H9 (cell line): ENCODE results near the gene GAPT. TPM values are rescaled to one million over a fixed set of nuclear protein-coding genes. Genes with fewer than 3 reads are reported as not detected.

ENCODE experiments used
- DNase-seq: peaks from one replicate; pipeline ENCODE4 v3.0.0-alpha.2; 2017
- H2AFZ ChIP-seq: one replicate; pipeline ENCODE4 v1.6.1; 2013; ENCODE audit warnings: mild to moderate bottlenecking, low read length, control low read depth, moderate library complexity
- H2AK5ac ChIP-seq: 2 replicates; pipeline ENCODE4 v1.6.1; 2013; ENCODE audit warnings: low read length, control low read depth, mixed read lengths; ENCODE audit not compliant: insufficient read length
- H2BK120ac ChIP-seq: one replicate; pipeline ENCODE4 v1.6.1; 2013; ENCODE audit warnings: low read depth, mild to moderate bottlenecking, low read length, control low read depth, inconsistent platforms; ENCODE audit not compliant: poor library complexity, severe bottlenecking
- H2BK12ac ChIP-seq: 2 replicates; pipeline ENCODE4 v1.6.1; 2013; ENCODE audit warnings: low read length, control low read depth, mixed read lengths, low read depth; ENCODE audit not compliant: insufficient read length
- H2BK15ac ChIP-seq: 2 replicates; pipeline ENCODE4 v1.6.1; 2013; ENCODE audit warnings: low read depth, low read length, control low read depth
- H2BK20ac ChIP-seq: one replicate; pipeline ENCODE4 v1.6.1; 2013; ENCODE audit warnings: low read depth, mild to moderate bottlenecking, low read length, control low read depth, inconsistent platforms; ENCODE audit not compliant: poor library complexity, severe bottlenecking
- H2BK5ac ChIP-seq: 2 replicates; pipeline ENCODE4 v1.6.1; 2013; ENCODE audit warnings: low read length, control low read depth, mixed read lengths; ENCODE audit not compliant: insufficient read length
- H3K14ac ChIP-seq: 2 replicates; pipeline ENCODE4 v1.6.1; 2013; ENCODE audit warnings: low read length, control low read depth; ENCODE audit not compliant: insufficient read depth
- H3K18ac ChIP-seq: 2 replicates; pipeline ENCODE4 v1.6.1; 2013; ENCODE audit warnings: low read depth, mild to moderate bottlenecking, mixed read lengths, low read length, control low read depth; ENCODE audit not compliant: insufficient read length
- H3K23ac ChIP-seq: 2 replicates; pipeline ENCODE4 v1.6.1; 2013; ENCODE audit warnings: low read length, control low read depth, mixed read lengths, low read depth; ENCODE audit not compliant: insufficient read length
- H3K23me2 ChIP-seq: 2 replicates; pipeline ENCODE4 v1.6.1; 2013; ENCODE audit warnings: low read depth, mild to moderate bottlenecking, mixed read lengths, low read length, control low read depth; ENCODE audit not compliant: insufficient read length, poor library complexity, severe bottlenecking
- H3K27ac ChIP-seq: 2 replicates; pipeline ENCODE4 v1.5.1; 2013; ENCODE audit warnings: low read length, control low read depth, mixed read lengths, low read depth; ENCODE audit not compliant: insufficient read length
- H3K27me3 ChIP-seq: 2 replicates; pipeline ENCODE4 v1.6.1; 2013; ENCODE audit warnings: low read length, control low read depth, inconsistent platforms; ENCODE audit not compliant: insufficient read depth
- H3K4ac ChIP-seq: 2 replicates; pipeline ENCODE4 v1.6.1; 2013; ENCODE audit warnings: low read depth, mild to moderate bottlenecking, control low read depth, inconsistent platforms, low read length, moderate library complexity
- H3K4me1 ChIP-seq: 2 replicates; pipeline ENCODE4 v1.6.1; 2013; ENCODE audit warnings: low read length, control low read depth, inconsistent platforms; ENCODE audit not compliant: insufficient read depth
- H3K4me2 ChIP-seq: 2 replicates; pipeline ENCODE4 v1.6.1; 2013; ENCODE audit warnings: low read length, control low read depth, mixed read lengths; ENCODE audit not compliant: insufficient read length, insufficient read depth
- H3K56ac ChIP-seq: 2 replicates; pipeline ENCODE4 v1.6.1; 2013; ENCODE audit warnings: low read depth, mild to moderate bottlenecking, mixed read lengths, low read length, control low read depth; ENCODE audit not compliant: insufficient read length
- H3K79me1 ChIP-seq: 2 replicates; pipeline ENCODE4 v1.6.1; 2013; ENCODE audit warnings: low read depth, mild to moderate bottlenecking, moderate library complexity, low read length, control low read depth, inconsistent platforms; ENCODE audit not compliant: insufficient read depth, poor library complexity, severe bottlenecking
- H3K79me2 ChIP-seq: 2 replicates; pipeline ENCODE4 v1.6.1; 2013; ENCODE audit warnings: low read length, control low read depth, inconsistent platforms; ENCODE audit not compliant: insufficient read depth
- H3K9ac ChIP-seq: 2 replicates; pipeline ENCODE4 v1.6.1; 2013; ENCODE audit warnings: low read length, control low read depth, mixed read lengths; ENCODE audit not compliant: insufficient read length; ENCODE audit errors: extremely low read depth
- H3K9me3 ChIP-seq: one replicate; pipeline ENCODE4 v1.6.1; 2013; ENCODE audit warnings: low read depth, low read length, inconsistent platforms; ENCODE audit not compliant: control insufficient read depth
- H3T11ph ChIP-seq: one replicate; pipeline ENCODE4 v1.6.1; 2013; ENCODE audit warnings: mild to moderate bottlenecking, low read length, control low read depth, inconsistent platforms
- H4K20me1 ChIP-seq: one replicate; pipeline ENCODE4 v1.6.1; 2013; ENCODE audit not compliant: control insufficient read depth, insufficient read length, insufficient read depth
- H4K5ac ChIP-seq: 2 replicates; pipeline ENCODE4 v1.6.1; 2013; ENCODE audit warnings: low read depth, mild to moderate bottlenecking, mixed read lengths, low read length, control low read depth; ENCODE audit not compliant: insufficient read length
- H4K8ac ChIP-seq: replicated peaks from 2 replicates; pipeline ENCODE4 v1.6.1; 2013; ENCODE audit warnings: low read length, control low read depth, mixed read lengths, low read depth; ENCODE audit not compliant: insufficient read length
- H4K91ac ChIP-seq: 2 replicates; pipeline ENCODE4 v1.6.1; 2013; ENCODE audit warnings: low read depth, mild to moderate bottlenecking, moderate library complexity, mixed read lengths, low read length, control low read depth; ENCODE audit not compliant: insufficient read length
- H3K27ac Mint-ChIP-seq, 3 experiments: 2 replicates in 2 of 3; 3 replicates in 1 of 3; pipeline ENCODE4 v1.8.0; 2020 to 2021; ENCODE audit warnings: mixed read lengths in 3 of 3, mild to moderate bottlenecking in 1 of 3, moderate library complexity in 1 of 3
- H3K27me3 Mint-ChIP-seq: 2 replicates; pipeline ENCODE4 v1.8.0; 2021; ENCODE audit warnings: low read depth, mild to moderate bottlenecking, moderate library complexity, mixed read lengths
- H3K36me3 Mint-ChIP-seq, 3 experiments: 2 replicates in 2 of 3; 3 replicates in 1 of 3; pipeline ENCODE4 v1.8.0; 2020 to 2021; ENCODE audit warnings: low read depth in 3 of 3, mixed read lengths in 3 of 3; ENCODE audit not compliant: insufficient read depth in 1 of 3
- H3K4me1 Mint-ChIP-seq, 2 experiments: 2 replicates each; pipeline ENCODE4 v1.8.0; 2020; ENCODE audit warnings: mixed read lengths in 2 of 2
- H3K4me3 Mint-ChIP-seq, 2 experiments: 2 replicates in 1 of 2; 3 replicates in 1 of 2; pipeline ENCODE4 v1.8.0; 2020 to 2021; ENCODE audit warnings: mild to moderate bottlenecking in 2 of 2, mixed read lengths in 2 of 2, moderate library complexity in 1 of 2
- H3K9me3 Mint-ChIP-seq, 2 experiments: 2 replicates in 1 of 2; 3 replicates in 1 of 2; pipeline ENCODE4 v1.8.0; 2020; ENCODE audit warnings: mild to moderate bottlenecking in 2 of 2, mixed read lengths in 2 of 2, moderate library complexity in 1 of 2
- WGBS: extraction: QIAGEN DNeasy Blood & Tissue Kit; methylation state at CpG from one replicate; pipeline ENCODE4 v1.1.7; 2013; ENCODE audit warnings: missing lambda C conversion rate, low lambda C conversion rate, mixed read lengths; ENCODE audit not compliant: insufficient read length; ENCODE audit errors: extremely low coverage; 5-methylcytosine and 5-hydroxymethylcytosine counted together
- total RNA-seq: library from RNA; stranded (reverse); gene quantifications from 2 replicates; pipeline ENCODE4 v1.2.1, GENCODE V29; 2021
- TF ChIP-seq, protein P1 (sequence below): fragments of 200-600 bp; sonication (generic); conservative IDR thresholded peaks from 3 replicates; pipeline ENCODE4 v1.8.0; 2021; ENCODE audit warnings: antibody characterized with exemption, mild to moderate bottlenecking

GAPT gene
- total RNA-seq, 1 experiment from 2014 or later: not detected

DNA sequence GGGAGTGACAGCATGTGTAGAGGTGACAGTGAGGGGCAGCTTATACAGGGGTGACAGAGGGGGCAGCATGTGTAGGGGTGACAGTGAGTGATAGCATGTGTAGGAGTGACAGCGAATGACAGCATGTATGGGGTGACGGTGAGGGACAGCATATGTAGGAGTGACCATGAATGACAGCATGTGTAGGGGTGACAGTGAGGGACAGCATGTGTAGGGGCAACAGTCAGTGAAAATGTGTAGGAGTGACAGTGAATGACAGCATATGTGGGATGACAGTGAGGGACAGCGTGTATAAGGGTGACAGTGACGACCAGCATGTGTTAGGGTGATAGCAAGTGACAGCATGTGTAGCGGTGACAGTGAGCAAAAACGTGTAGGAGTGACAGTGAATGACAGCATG lies 9.4 kb upstream of the GAPT start:
- H2AK5ac ChIP-seq: no peak overlapping the region
- no peak overlapping the region for H3K4ac ChIP-seq
- no peak overlapping the region for H3K14ac ChIP-seq
- H3K4me2 ChIP-seq: no peak overlapping the region
- H4K5ac ChIP-seq: no peak overlapping the region
- no peak overlapping the region for H3K4me3 Mint-ChIP-seq
- no peaks in the 10 kb centered on the region for H3K27me3 ChIP-seq
- no peak overlapping the region for H2BK120ac ChIP-seq
- H3K23me2 ChIP-seq: no peaks in the 10 kb centered on the region
- no peaks in the 10 kb centered on the region for H3K27me3 Mint-ChIP-seq
- H3K23ac ChIP-seq: no peak overlapping the region
- H2BK5ac ChIP-seq: no peak overlapping the region
- H3K18ac ChIP-seq: no peak overlapping the region
- no peak overlapping the region for H2BK12ac ChIP-seq
- H3K9me3 ChIP-seq: no peaks in the 10 kb centered on the region
- no peaks in the 10 kb centered on the region for H3K4me1 ChIP-seq
- H2BK20ac ChIP-seq: no peak overlapping the region
- no peaks in the 10 kb centered on the region for H3K36me3 Mint-ChIP-seq
- no peaks in the 10 kb centered on the region for H3K4me1 Mint-ChIP-seq
- H4K20me1 ChIP-seq: no peaks in the 10 kb centered on the region
- TF ChIP-seq, protein P1, sequence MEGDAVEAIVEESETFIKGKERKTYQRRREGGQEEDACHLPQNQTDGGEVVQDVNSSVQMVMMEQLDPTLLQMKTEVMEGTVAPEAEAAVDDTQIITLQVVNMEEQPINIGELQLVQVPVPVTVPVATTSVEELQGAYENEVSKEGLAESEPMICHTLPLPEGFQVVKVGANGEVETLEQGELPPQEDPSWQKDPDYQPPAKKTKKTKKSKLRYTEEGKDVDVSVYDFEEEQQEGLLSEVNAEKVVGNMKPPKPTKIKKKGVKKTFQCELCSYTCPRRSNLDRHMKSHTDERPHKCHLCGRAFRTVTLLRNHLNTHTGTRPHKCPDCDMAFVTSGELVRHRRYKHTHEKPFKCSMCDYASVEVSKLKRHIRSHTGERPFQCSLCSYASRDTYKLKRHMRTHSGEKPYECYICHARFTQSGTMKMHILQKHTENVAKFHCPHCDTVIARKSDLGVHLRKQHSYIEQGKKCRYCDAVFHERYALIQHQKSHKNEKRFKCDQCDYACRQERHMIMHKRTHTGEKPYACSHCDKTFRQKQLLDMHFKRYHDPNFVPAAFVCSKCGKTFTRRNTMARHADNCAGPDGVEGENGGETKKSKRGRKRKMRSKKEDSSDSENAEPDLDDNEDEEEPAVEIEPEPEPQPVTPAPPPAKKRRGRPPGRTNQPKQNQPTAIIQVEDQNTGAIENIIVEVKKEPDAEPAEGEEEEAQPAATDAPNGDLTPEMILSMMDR: no peak
- no peaks in the 10 kb centered on the region for H3K79me2 ChIP-seq
- no peak overlapping the region for H2AFZ ChIP-seq
- no peak overlapping the region for H2BK15ac ChIP-seq
- peaks cover 0 to 2% of the 10 kb centered on the region in 2 experiments; a peak in 1 of 5 replicates for H3K9me3 Mint-ChIP-seq
- H3K56ac ChIP-seq: no peak overlapping the region
- no peak overlapping the region for H3K27ac ChIP-seq
- H3K27ac Mint-ChIP-seq: no peak overlapping the region
- H4K8ac ChIP-seq: no peak overlapping the region
- no peaks in the 10 kb centered on the region for H3K79me1 ChIP-seq
- no peak overlapping the region for H3T11ph ChIP-seq
- no CpG with 5 or more reads among the region's 6 CpGs for whole genome bisulfite sequencing
- no peak overlapping the region for H4K91ac ChIP-seq
- H3K9ac ChIP-seq: no peak overlapping the region
- no peak for DNase-seq
